ENCODE measurements around the gene ARG2. TPM values are rescaled to one million over a fixed set of nuclear protein-coding genes. Genes with fewer than 3 reads are reported as not detected.

The ARG2 gene
- total RNA-seq, 1 experiment from 2014 or later: 11.2 TPM

DNA sequence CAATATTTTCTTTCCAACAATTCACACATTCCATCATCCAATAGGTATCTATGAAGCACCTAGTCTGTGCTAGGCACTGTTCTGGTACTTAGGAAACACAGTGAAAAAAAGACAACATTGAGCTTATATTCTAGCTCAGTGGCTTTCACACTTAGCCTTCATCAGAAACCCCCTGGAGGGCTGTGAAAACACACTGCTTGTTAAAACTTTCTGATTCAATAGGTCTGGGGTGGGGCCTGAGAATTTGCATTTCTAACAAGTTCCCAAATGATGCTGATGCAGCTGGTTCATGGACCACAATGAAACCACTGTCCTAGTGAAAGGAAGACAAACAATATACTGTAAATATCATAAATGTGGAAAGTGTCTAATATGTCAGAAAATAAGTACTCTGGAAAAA lies 48.8 kb downstream of the ARG2 start:
- intact Hi-C loops (cut with micrococcal nuclease; ENCODE audit: unreplicated experiment): loop anchor here (5.0 kb wide), 1 partner anchor 34 kb away; the partner anchor contains the start of gene RDH12
- TF ChIP-seq, protein P1, sequence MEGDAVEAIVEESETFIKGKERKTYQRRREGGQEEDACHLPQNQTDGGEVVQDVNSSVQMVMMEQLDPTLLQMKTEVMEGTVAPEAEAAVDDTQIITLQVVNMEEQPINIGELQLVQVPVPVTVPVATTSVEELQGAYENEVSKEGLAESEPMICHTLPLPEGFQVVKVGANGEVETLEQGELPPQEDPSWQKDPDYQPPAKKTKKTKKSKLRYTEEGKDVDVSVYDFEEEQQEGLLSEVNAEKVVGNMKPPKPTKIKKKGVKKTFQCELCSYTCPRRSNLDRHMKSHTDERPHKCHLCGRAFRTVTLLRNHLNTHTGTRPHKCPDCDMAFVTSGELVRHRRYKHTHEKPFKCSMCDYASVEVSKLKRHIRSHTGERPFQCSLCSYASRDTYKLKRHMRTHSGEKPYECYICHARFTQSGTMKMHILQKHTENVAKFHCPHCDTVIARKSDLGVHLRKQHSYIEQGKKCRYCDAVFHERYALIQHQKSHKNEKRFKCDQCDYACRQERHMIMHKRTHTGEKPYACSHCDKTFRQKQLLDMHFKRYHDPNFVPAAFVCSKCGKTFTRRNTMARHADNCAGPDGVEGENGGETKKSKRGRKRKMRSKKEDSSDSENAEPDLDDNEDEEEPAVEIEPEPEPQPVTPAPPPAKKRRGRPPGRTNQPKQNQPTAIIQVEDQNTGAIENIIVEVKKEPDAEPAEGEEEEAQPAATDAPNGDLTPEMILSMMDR (IDR thresholded peaks at IDR 0.05; ENCODE audit: unreplicated experiment): no peak
- CTCF ChIA-PET: interaction anchor here (0.6 to 1.0 kb wide), 3 partner anchors 36 to 50 kb away, joined by 3 read pairs; no protein-coding TSS in a partner anchor
- no peak for DNase-seq
- no peak overlapping the region for H3K27ac Mint-ChIP-seq (ENCODE audit: unreplicated experiment)
- peaks cover 9% of the 10 kb centered on the region for H3K4me1 Mint-ChIP-seq (ENCODE audit: low read depth, unreplicated experiment)
- BruUV-seq (replicated peaks): no TSS peak
- H3K9me3 Mint-ChIP-seq (ENCODE audit: low read depth, unreplicated experiment): no peaks in the 10 kb centered on the region
- H3K27me3 Mint-ChIP-seq (ENCODE audit: unreplicated experiment): no peaks in the 10 kb centered on the region
- peaks cover 2% of the 10 kb centered on the region for H3K36me3 Mint-ChIP-seq (ENCODE audit: insufficient read depth, unreplicated experiment)
- no peak overlapping the region for H3K4me3 Mint-ChIP-seq (ENCODE audit: low read depth, unreplicated experiment)

DNA sequence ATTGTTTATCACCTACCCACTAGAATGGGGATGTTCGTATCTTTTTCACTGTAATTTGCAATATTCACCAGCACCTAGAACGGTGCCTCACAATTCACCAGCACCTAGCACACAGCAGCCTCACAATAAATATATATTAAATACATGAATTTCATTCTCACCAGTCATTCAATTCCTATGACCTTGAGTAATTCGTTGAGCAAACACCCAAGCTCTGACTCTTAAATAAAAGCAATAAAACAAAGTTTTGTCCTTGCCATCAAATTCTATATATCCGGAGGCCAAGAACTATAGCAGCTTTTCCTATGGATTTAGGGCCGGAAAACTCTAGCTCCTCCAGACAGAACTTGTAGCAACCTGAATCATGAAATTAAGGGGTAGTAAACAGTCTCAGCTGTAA lies 53.7 kb downstream of the ARG2 start:
- TF ChIP-seq, protein P1 (IDR thresholded peaks at IDR 0.05; ENCODE audit: unreplicated experiment): no peak
- Mint-ChIP-seq H3K4me1 (ENCODE audit: low read depth, unreplicated experiment) (peaks cover 28% of the 10 kb centered on the region), H3K36me3 (ENCODE audit: insufficient read depth, unreplicated experiment) (peaks cover 40% of the 10 kb centered on the region), H3K27me3 (ENCODE audit: unreplicated experiment) (no peaks in the 10 kb centered on the region), H3K4me3 (ENCODE audit: low read depth, unreplicated experiment) (peak overlapping the region; percentile 88), H3K27ac (ENCODE audit: unreplicated experiment) (peak overlapping the region; percentile 83), H3K9me3 (ENCODE audit: low read depth, unreplicated experiment) (no peaks in the 10 kb centered on the region)
- intact Hi-C loops (cut with micrococcal nuclease; ENCODE audit: unreplicated experiment): loop anchor here (10.0 kb wide), 1 partner anchor 91 kb away; no protein-coding TSS in a partner anchor
- no peak for DNase-seq
- TSS peak; percentile 46 for BruUV-seq (replicated peaks)
- CTCF ChIA-PET: interaction anchor here (2.8 kb wide), 1 partner anchor 31 kb away, joined by 18 read pairs; no protein-coding TSS in a partner anchor

DNA sequence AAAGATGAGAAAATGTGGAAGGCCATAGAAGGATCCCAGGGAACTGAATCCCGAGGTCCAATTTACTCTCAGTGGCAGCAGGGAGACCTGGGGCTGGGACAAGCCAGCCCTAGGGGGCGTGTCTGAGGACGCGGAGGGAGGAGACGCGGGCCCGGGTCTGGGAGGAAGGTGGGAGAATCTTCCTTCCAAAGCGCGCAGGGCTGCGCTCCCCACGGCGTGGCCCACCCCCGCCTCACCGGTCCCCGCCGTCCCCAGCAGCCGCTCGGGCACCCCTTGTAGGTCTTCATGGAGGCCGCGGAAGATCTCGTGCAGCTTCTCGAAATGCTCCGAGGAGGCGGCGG lies 54.4 kb downstream of the ARG2 start:
- intact Hi-C loops (cut with micrococcal nuclease; ENCODE audit: unreplicated experiment): loop anchor here (10.0 kb wide), 1 partner anchor 91 kb away; no protein-coding TSS in a partner anchor
- DNase-seq: peak; percentile 83
- TF ChIP-seq, protein P1 (IDR thresholded peaks at IDR 0.05; ENCODE audit: unreplicated experiment): no peak
- H3K27me3 Mint-ChIP-seq (ENCODE audit: unreplicated experiment): no peaks in the 10 kb centered on the region
- peak overlapping the region; percentile 88 for H3K4me3 Mint-ChIP-seq (ENCODE audit: low read depth, unreplicated experiment)
- CTCF ChIA-PET: interaction anchor here (2.8 kb wide), 1 partner anchor 30 kb away, joined by 18 read pairs; no protein-coding TSS in a partner anchor
- peak overlapping the region; percentile 83 for H3K27ac Mint-ChIP-seq (ENCODE audit: unreplicated experiment)
- H3K9me3 Mint-ChIP-seq (ENCODE audit: low read depth, unreplicated experiment): no peaks in the 10 kb centered on the region
- no TSS peak for BruUV-seq (replicated peaks)
- peaks cover 40% of the 10 kb centered on the region for H3K36me3 Mint-ChIP-seq (ENCODE audit: insufficient read depth, unreplicated experiment)
- peaks cover 28% of the 10 kb centered on the region for H3K4me1 Mint-ChIP-seq (ENCODE audit: low read depth, unreplicated experiment)

DNA sequence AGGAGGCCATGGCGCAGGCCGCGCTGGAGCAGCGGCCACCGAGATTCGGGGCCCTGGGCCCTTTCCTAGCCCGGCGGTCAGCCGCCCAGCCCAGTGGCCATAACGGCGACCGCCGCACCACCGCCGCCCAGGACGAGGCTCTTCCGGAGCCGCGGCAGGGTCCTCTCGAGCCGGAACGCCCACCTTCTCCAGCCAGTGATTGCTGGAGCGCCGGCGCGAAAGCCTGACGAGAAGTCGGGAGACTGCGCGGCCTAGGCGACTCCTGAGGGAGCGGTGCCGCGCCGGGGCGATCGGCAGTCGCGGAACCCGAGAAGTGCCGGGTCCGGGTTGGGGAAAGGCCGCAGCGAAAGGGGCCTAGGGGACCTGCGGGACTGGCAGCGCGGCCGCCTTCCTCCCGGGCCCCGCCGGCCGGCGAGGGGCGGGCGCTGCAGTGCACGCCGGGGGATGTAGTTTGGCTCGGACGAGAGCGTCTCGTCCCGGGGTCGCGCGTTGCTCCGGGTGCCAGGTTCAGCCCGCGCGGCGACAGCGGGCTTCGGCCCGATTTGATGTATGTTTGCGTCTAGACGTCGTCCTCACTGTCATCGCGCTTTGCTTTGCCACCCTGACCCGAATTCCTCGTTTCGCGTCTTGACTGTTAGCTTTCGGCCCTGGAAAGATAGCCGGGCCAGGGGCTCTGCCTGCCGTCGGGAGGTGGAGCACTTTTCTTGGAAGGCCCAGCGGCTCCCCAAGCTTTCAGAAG lies 54.9 kb downstream of the ARG2 start, which contains the start of gene VTI1B:
VTI1B (minus strand) TSS at position 153 of the 739 bp plus-strand sequence; CDS start at position 10, 143 bp downstream.
- CTCF ChIA-PET: interaction anchor here (0.6 to 2.8 kb wide), 4 partner anchors 12 to 234 kb away, joined by 3 to 18 read pairs (median 9); no protein-coding TSS in a partner anchor
- Mint-ChIP-seq H3K9me3 (ENCODE audit: low read depth, unreplicated experiment) (no peaks in the 10 kb centered on the region), H3K4me3 (ENCODE audit: low read depth, unreplicated experiment) (peak within 1 kb of the TSS; percentile 88), H3K4me1 (ENCODE audit: low read depth, unreplicated experiment) (peaks cover 28% of the 10 kb centered on the region), H3K27me3 (ENCODE audit: unreplicated experiment) (no peaks in the 10 kb centered on the region), H3K36me3 (ENCODE audit: insufficient read depth, unreplicated experiment) (peaks cover 40% of the 10 kb centered on the region), H3K27ac (ENCODE audit: unreplicated experiment) (peak within 1 kb of the TSS; percentile 83)
- intact Hi-C loops (cut with micrococcal nuclease; ENCODE audit: unreplicated experiment): loop anchor here (10.0 kb wide), 1 partner anchor 90 kb away; no protein-coding TSS in a partner anchor
- peak; percentile 78 for DNase-seq
- TF ChIP-seq, protein P1 (IDR thresholded peaks at IDR 0.05; ENCODE audit: unreplicated experiment): no peak
- TSS peak; percentile 30 for BruUV-seq (replicated peaks)

Measured in Calu3 (cell line).